Gastroesophageal sphincter (tissue), 4 donors: ENCODE data around the gene RNF215. TPM values are rescaled to one million over a fixed set of nuclear protein-coding genes. Genes with fewer than 3 reads are reported as not detected.

ENCODE experiments used
- ATAC-seq: fragments of 150-250 bp; one replicate; pipeline ENCODE4 v1.9.1; 2016; ENCODE audit warnings: mild to moderate bottlenecking, moderate library complexity
- H3K27ac ChIP-seq, 4 donors: fragments of 200-600 bp; sonication (generic) in 3 of 4; 1 replicate in 3 of 4; 2 replicates in 1 of 4; pipeline ENCODE4 v1.5.1; 2016 to 2019
- H3K27me3 ChIP-seq: fragments of 200-600 bp; sonication (generic); one replicate; pipeline ENCODE4 v1.5.1; 2019
- H3K36me3 ChIP-seq, 2 donors: fragments of 200-600 bp; sonication (generic); one replicate each; pipeline ENCODE4 v1.5.1; 2019; ENCODE audit warnings: control low read depth in 1 of 2
- H3K4me1 ChIP-seq, 3 donors: fragments of 200-600 bp; sonication (generic); 1 replicate in 2 of 3; 2 replicates in 1 of 3; pipeline ENCODE4 v1.5.1; 2016 to 2019; ENCODE audit warnings: control low read depth in 2 of 3
- H3K4me3 ChIP-seq, 2 donors: fragments of 200-600 bp; sonication (generic); one replicate each; pipeline ENCODE4 v1.5.1; 2019; ENCODE audit warnings: mild to moderate bottlenecking in 1 of 2, moderate library complexity in 1 of 2
- H3K9me3 ChIP-seq, 3 donors: fragments of 200-600 bp; sonication (generic); one replicate each; pipeline ENCODE4 v1.5.1; 2017 to 2019; ENCODE audit warnings: control low read depth in 2 of 3
- CTCF ChIP-seq, 4 experiments: fragments of 200-600 bp in 2 of 4; fragments of 450-650 bp in 2 of 4; sonication (generic) in 1 of 4; IDR thresholded peaks; one replicate each; pipeline ENCODE4 v1.5.1; 2017 to 2019; ENCODE audit warnings: antibody characterized with exemption in 4 of 4, mild to moderate bottlenecking in 2 of 4, moderate library complexity in 2 of 4
- EP300 ChIP-seq: sonication (generic); formaldehyde crosslinking; IDR thresholded peaks from one replicate; pipeline ENCODE4 v1.6.1; 2017; ENCODE audit warnings: antibody characterized with exemption, mild to moderate bottlenecking
- POLR2A ChIP-seq, 2 donors: fragments of 450-650 bp; IDR thresholded peaks; one replicate each; pipeline ENCODE4 v1.6.1; 2017; ENCODE audit warnings: antibody characterized with exemption in 2 of 2, mild to moderate bottlenecking in 2 of 2, moderate library complexity in 1 of 2
- POLR2AphosphoS5 ChIP-seq: sonication (generic); formaldehyde crosslinking; IDR thresholded peaks from one replicate; pipeline ENCODE4 v1.6.1; 2017; ENCODE audit warnings: antibody characterized with exemption
- WGBS, 2 donors: methylation state at CpG; one replicate each; pipeline ENCODE4 v1.1.5; 2018; ENCODE audit warnings: low coverage in 1 of 2; 5-methylcytosine and 5-hydroxymethylcytosine counted together
- total RNA-seq, 4 donors: library from RNA; depleted of rRNA; stranded (reverse); fragments of >200 nt; gene quantifications; one replicate each; pipeline ENCODE4 v1.1.0, GENCODE V29; 2016

Gene RNF215
- total RNA-seq, 4 donors from 2014 or later: 10.2 to 13.5 (median 11.7) TPM

DNA sequence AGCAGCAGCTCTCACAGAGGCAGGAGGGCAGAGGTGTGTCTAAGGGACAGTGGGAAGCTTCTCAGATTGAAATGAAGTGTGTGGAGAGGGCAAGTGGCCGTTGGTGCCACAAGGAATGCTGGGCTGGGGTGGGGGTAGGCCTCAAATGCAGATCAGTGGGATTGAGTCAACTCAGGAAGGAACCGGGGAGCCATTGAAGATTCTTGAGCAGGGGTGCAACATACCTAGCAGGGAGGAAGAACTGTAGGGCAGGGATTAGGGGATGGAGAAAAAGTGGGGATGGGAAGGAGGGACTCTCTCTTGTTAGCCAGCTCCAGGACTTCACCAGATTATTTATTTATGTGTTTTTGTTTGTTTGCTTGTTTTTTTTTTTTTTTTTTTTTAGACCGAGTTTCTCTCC lies 6.7 kb upstream of the RNF215 start:
- no peak for ATAC-seq
- Histone ChIP-seq H3K27me3 (no peaks in the 10 kb centered on the region), H3K9me3 (no peaks in the 10 kb centered on the region), H3K4me1 (peaks cover 0 to 31% (median 13%) of the 10 kb centered on the region in 3 donors), H3K36me3 (no peaks in the 10 kb centered on the region), H3K27ac (no peak overlapping the region), H3K4me3 (no peak overlapping the region)
- WGBS, 2 donors: 57 to 92% methylated on average over 1 to 3 of the region's 3 CpGs
- TF ChIP-seq POLR2A (IDR thresholded peaks at IDR 0.05): no peak
- no peak for TF ChIP-seq CTCF (IDR thresholded peaks at IDR 0.05)
- no peak for TF ChIP-seq POLR2AphosphoS5
- TF ChIP-seq EP300: no peak

DNA sequence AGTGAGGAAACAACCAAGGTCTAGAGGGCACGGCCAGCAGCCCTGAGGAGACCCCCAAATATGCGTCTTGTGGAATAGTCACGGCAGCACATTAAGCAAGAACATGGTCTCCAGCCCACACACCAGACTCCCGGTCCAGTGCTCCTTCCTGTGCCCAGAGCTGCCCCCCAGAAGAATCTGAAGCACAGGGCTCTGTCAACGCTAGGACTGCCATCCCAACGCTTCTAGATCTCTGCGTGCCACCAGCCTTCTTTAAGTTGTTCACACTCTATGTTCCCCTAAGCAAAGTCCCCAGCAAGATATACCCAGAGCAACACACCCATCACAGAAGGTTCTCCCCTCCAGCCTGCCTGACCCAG lies 6.1 kb upstream of the RNF215 start:
- ATAC-seq: no peak
- Histone ChIP-seq H3K27me3 (no peaks in the 10 kb centered on the region), H3K4me1 (peaks cover 0 to 25% (median 11%) of the 10 kb centered on the region in 3 donors), H3K36me3 (no peaks in the 10 kb centered on the region), H3K9me3 (no peaks in the 10 kb centered on the region), H3K4me3 (no peak overlapping the region), H3K27ac (no peak overlapping the region)
- WGBS, 2 donors: 72% methylated on average over 5 of the region's 7 CpGs; no CpG with 5 or more reads in 1 of the 2 donors
- TF ChIP-seq CTCF (IDR thresholded peaks at IDR 0.05): no peak
- TF ChIP-seq POLR2AphosphoS5: no peak
- no peak for TF ChIP-seq EP300
- TF ChIP-seq POLR2A (IDR thresholded peaks at IDR 0.05): no peak

GRCh38 chr22:30392661-30393321 lies 5.6 kb upstream of the RNF215 start:
- H3K4me1 ChIP-seq: peaks cover 0 to 22% (median 6%) of the 10 kb centered on the region in 3 donors
- H3K4me3 ChIP-seq: no peak overlapping the region
- WGBS, 2 donors: 62 to 77% methylated on average over 2 to 4 of the region's 9 CpGs
- no peaks in the 10 kb centered on the region for H3K27me3 ChIP-seq
- no peak overlapping the region for H3K27ac ChIP-seq
- no peaks in the 10 kb centered on the region for H3K9me3 ChIP-seq
- no peaks in the 10 kb centered on the region for H3K36me3 ChIP-seq
- no peak for ATAC-seq
- TF ChIP-seq POLR2AphosphoS5 (no peak), CTCF (IDR thresholded peaks at IDR 0.05) (no peak), POLR2A (IDR thresholded peaks at IDR 0.05) (no peak), EP300 (no peak)

DNA sequence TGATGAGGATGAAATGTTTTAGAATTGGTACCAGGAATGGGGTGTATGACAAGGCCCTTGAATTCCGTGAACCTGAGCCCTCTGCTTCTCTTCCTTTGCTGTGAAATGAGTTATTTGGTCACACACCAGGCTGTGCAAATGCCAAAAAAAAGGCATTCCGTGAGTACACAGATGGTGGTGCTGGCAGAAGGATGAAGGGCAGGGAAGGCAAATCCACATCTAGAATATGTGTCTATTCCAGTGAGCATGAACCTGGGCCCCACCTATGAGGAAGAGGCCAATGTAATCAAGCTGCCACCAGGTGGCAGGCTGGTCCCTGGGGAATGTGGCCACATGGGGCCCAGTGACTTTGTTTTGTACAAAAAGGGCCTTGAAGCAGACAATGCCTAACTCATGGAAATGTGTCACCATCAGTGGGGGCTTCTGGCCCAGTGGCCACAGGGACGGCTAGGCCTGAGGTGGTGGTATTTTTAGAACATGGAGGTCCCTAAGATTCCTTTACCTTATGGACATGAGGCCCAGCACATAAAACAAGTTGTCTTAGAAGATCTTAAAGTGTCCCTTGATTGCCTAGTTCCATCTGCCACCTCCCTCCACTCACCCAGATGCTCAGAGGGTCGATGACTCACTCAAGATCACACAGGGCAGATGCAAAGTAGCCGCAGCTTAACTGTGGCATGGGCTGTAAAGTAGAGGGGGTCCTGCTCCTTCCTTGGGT lies 3.9 kb upstream of the RNF215 start:
- H3K27ac ChIP-seq: no peak overlapping the region
- no peaks in the 10 kb centered on the region for H3K27me3 ChIP-seq
- no peak overlapping the region for H3K4me3 ChIP-seq
- ATAC-seq: no peak
- WGBS, 2 donors: 53 to 71% methylated on average over 1 to 3 of the region's 5 CpGs
- TF ChIP-seq EP300: no peak
- no peak for TF ChIP-seq POLR2AphosphoS5
- no peak for TF ChIP-seq POLR2A (IDR thresholded peaks at IDR 0.05)
- TF ChIP-seq CTCF (IDR thresholded peaks at IDR 0.05): peak in 3 of 4 experiments; percentile 69 to 86 (median 72)
- no peaks in the 10 kb centered on the region for H3K9me3 ChIP-seq
- no peaks in the 10 kb centered on the region for H3K36me3 ChIP-seq
- peaks cover 0 to 19% (median 6%) of the 10 kb centered on the region in 3 donors for H3K4me1 ChIP-seq

DNA sequence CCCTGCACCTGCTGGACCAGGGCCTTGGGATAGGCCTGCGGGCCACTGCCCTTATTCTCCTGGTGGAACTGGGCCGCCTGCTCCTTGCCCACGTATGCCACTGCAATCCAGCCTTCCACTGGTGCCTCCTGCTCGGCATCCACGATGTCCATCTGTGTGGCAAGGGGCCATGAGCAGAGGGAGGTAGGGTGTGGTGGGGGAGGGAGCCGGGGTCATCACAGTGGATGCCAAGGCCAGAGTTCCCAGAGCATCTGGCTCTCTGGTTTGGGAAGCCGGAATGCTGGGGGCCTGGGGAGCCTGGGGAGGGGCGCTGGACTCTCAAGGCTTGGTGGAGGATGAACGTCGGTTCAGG lies 627 bp downstream of the RNF215 start:
- ATAC-seq: peak; percentile 4
- Histone ChIP-seq H3K4me1 (peaks cover 0 to 20% (median 8%) of the 10 kb centered on the region in 3 donors), H3K4me3 (peak overlapping the region; percentile 55 to 65), H3K27ac (peak overlapping the region; percentile 17 to 94 (median 86)), H3K36me3 (peaks cover 0 to 34% of the 10 kb centered on the region in 2 donors), H3K27me3 (no peaks in the 10 kb centered on the region), H3K9me3 (no peaks in the 10 kb centered on the region)
- TF ChIP-seq CTCF (IDR thresholded peaks at IDR 0.05): no peak
- no peak for TF ChIP-seq POLR2A (IDR thresholded peaks at IDR 0.05)
- TF ChIP-seq POLR2AphosphoS5: no peak
- no peak for TF ChIP-seq EP300
- WGBS, 2 donors: 0% methylated on average over 1 of the region's 10 CpGs; no CpG with 5 or more reads in 1 of the 2 donors
